Eye (tissue), 1 donor: ENCODE data around the gene ZBTB1.
A peak's percentile ranks its signal among the peaks of the same experiment; 100 is the strongest.
"Not testable (repeated sequence)": the region's sequence is repeated elsewhere in the genome, so short reads cannot be mapped to it uniquely, and the experiment has no call there.

Source experiments
- DNase-seq: peaks from one replicate; pipeline ENCODE4 v3.0.0-alpha.2; 2015

The ZBTB1 gene

GRCh38 chr14:64500088-64500487, 4.5 kb upstream of the ZBTB1 start:
- DNase-seq = no peak

GRCh38 chr14:64501411-64502171, 3.0 kb upstream of the ZBTB1 start:
- DNase-seq = no peak

DNA sequence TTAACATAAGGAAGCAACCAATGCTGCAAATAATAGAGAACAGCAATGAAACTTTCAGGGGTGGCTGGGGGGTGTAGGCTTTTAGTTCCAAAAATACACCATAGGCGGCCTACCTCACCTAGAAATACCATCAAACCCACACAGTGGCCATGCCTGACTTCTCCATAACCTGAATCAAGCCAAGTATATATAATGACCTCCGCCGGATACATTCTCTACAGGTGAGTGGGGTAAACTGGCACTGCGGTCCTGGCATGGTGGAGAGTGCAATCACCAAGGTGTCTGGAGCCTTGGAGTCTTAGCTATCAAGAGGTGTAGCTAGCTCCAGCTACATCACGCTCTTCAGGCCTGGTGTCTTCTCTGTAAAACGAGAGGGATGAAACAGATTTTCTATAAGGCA, 2.1 kb upstream of the ZBTB1 start:
- no peak for DNase-seq

DNA sequence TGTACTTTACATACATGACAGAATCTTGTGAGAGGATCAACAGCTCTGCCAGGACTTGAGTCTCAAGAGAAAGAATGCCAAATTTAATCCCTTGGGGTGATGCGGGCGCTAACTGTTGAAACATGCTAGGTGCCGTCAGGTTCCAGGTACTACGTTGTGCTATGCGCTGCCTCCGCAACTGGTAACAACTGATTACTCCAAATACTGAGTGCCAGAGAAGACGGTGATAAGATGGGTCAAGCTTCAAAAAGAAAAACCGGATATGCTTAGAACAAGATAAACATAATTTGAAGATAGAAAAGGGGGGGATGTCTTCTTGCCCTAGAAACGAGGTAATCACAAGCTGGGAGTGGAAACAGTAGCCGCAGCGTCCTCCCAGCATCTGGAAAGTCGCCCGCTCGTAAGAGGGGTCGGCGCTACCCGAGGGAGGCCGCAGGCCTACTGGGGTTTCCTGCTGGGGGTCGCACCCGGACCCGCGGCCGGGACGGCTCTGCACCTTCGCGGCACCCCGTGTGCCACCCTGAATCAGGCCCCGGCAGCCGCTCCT, 1.6 kb upstream of the ZBTB1 start:
- no peak for DNase-seq

- DNase-seq = peak; percentile 96
Observed at GRCh38 chr14:64503434-64504309, 898 bp upstream of the ZBTB1 start, which contains the start of gene ZBTB25. TSS of gene ZBTB25 (minus strand) at chr14:64503838. CDS start at chr14:64490533, 13,305 bp downstream.

DNA sequence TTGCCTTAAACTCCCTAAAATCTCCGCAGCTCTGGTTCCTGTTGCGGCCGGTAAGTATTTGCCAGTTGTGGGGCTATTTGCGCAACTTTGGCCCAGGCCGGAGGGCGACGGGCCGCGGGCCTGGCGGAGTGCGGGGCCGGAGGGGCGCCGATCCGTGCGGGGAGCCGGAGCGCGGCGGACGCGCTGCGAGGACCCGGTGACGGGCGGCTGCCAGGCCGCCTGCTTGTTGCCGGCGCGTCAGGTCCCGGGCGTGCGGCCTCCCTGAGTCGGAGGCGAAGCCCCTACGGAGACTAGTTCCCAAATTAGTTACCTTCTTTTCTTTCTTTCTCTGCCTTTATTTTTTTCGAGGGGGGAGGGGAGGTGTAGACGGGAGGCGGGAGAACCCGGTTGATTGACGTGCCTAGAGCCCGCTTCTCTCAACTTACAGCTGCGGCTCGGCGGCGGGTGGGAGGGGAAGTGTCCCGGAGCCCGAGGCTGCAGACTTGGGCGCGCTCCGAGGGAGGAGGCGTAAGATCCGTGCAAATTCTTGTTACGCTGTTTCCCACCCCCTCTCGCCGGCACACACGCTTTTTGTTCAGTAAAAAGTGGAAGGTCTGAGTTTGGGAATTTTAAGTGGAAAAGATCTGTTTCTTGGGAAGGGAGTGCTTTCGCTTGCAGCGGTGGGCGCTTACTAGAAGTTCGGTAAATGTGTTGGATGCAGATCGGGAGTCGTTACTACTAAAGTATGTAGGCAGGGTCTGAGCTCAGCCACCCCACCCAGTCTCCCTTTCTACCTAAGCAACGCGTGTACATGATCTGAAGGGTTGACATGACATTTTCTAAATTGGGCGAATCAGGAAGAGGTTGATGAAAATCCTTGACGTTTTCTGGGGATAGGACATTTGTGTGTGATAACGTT, 576 bp downstream of the ZBTB1 start:
- DNase-seq = peak; percentile 97

GRCh38 chr14:64506721-64507120, 2.2 kb downstream of the ZBTB1 start:
- no peak for DNase-seq

DNA sequence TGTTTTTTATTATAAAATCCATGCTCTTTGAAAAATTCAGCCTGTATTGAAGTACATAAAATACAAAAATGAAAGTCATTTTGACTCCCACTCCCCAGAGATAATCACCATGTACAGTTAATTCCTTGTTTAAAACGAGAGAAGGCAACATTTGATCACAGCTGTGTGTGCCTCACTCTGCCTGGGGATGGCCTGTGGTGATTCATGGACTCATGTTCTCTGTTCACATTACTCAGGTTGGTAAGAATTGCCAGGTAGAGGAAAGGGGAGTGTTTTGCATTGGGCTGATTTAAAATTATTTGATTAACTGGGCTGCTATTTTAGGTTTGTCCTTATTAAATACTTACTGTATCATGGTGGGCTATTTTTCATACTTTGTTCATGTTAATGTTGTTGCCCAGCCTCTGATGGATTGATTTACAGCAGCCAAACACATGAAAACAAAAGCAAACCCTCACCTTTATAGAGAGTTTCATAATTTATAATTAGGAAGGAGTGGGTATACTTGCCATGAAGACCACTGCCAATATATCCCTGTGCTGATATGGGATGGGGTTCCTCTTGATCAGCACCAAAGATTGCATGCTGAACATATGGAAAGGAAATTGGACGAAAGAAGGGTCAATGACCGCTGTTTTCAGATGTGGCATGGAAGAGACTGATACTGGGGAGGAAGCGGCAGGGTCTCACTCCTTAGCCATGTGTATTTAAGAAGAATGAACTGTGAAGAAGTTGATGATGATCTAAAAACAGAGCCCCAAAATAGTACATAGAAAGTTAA, 3.0 kb downstream of the ZBTB1 start:
- DNase-seq = no peak

GRCh38 chr14:64508215-64508776, 3.7 kb downstream of the ZBTB1 start:
- DNase-seq = no peak

GRCh38 chr14:64509036-64509435, 4.5 kb downstream of the ZBTB1 start:
- no peak for DNase-seq

DNA sequence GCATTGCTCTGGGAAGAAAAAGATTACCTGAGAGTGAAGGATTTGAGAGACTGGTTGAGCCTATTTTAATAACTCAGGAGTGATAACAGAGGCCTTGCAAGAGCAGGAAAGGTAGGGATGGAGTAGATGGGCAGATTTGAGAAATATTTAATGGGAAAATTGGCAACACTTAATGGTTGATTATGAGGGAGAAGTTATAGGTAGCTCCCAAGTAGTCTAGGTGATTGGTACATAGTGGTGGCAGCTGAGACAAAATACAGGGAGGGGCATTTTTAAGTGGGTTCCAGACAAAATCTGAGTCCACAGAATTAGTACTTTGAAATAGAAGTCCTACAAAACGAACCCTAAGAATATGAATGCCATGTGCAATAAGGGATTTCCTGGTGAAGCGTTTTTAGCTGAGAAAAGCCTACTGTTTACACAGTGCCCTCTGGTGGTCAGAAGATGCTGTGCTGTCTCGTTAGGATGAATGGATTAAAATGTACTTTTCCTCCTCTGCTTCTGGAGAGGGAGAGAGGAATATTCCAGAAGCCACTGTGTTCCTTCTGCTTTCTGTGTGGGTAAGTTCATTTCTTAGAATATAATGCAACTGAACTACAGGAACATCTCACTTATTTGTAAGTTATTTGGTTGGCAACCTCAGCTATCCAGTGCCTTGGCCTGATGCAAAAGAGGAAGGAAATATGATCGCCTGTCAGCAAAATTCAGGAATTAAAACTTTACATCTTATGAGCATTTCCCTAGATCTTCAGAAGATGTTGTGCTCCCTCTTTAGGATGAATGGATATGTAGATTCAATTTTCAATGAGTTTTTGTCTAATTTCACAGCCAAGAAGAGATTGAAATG, 6.5 kb downstream of the ZBTB1 start:
- peak; percentile 89 for DNase-seq

DNA sequence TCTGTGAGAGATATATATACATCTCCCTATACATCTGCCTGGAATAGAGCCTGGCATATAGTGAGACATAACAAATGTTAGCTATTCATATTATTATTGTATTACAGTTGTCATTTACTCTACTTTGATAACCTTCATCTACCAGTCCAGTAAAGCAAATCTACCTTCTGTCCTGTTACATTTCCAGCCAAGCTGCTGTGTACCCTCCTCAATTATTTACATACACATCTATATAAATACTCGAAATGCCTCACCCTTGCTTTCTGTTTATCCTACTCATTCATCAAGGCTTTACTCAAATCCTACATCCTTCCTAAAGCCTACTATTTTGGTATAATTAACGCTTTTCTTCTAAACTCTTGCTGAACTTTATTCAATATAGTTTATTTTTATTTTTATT, 8.7 kb downstream of the ZBTB1 start:
- no peak for DNase-seq

- DNase-seq = no peak
Observed at GRCh38 chr14:64515053-64515452, 10.5 kb downstream of the ZBTB1 start.

GRCh38 chr14:64516969-64517368, 12.4 kb downstream of the ZBTB1 start:
- DNase-seq = no peak

DNA sequence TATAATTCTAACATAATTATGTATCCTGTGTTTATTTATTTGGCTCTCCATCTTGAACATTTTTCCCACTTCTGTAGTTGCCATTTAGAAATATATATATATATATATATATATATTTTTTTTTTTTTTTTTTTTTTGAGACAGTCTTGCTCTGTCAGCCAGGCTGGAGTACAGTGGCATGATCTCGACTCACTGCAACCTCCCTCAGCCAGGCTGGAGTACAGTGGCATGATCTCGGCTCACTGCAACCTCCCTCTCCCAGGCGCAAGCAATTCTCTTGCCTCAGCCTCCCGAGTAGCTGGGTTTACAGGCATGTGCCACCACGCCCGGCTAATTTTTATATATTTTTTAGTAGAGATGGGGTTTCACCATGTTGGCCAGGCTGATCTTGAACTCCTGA, 13.1 kb downstream of the ZBTB1 start:
- DNase-seq = not testable (repeated sequence)

DNA sequence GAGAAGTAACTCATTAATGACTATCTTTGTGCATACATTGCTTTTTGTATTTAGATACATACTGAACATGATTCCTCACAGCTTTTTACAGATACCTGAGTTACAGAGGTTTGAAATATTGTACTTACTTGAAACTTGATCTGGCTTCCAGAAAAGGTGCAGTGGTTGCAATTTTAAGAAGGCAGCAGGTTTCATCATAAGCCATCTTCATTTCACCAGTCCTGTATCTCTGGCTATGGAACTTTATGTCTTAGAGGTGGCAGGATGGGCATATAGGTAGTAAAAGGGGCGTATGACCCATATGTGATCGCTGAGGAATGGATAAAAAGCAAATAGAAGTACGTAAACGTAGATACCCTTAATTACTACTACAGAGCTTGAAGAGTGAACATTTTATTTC, 13.7 kb downstream of the ZBTB1 start:
- no peak for DNase-seq

- no peak for DNase-seq
Observed at GRCh38 chr14:64520699-64521098, 16.1 kb downstream of the ZBTB1 start.

- no peak for DNase-seq
Observed at GRCh38 chr14:64522591-64523355, 18.2 kb downstream of the ZBTB1 start.

DNA sequence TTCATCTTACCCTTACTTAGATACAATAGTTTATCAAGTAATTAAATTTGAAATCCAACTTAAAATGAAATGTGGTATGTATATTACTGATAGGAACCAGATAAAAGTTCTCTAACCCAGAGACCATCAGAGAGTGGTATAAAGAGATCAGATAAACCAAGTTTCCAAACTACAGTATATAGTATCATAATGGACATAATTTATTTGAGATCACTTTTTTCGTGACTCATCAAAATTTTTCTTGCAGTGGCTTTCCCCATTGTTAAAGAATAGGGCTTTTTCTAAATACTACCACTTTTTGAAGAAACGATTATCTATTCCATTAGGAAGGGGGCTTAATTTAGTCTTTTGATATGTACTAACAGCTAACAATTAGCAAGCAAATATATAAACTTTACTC, 20.8 kb downstream of the ZBTB1 start:
- no peak for DNase-seq

DNA sequence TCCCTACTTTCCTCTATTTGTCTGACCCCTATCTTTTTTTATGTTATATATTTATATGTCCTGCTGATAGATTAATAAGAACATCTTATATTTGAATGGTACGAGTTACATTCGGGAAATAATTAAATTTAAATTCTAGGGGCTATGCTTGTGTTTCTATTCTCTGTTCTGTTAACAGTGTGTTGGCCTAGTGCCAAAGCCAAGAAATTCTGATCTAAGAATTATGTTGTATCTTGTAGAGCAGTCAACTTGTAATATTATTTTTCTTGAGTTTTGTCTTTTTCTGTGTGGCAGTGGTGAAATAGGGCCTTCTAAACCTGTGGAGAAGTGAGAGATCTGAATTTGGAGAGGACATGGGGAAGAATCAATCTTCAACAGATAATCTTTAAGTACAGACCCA, 27.0 kb downstream of the ZBTB1 start:
- DNase-seq = no peak
